Measurements from ENCODE around the gene EFL1.

Gene EFL1

DNA sequence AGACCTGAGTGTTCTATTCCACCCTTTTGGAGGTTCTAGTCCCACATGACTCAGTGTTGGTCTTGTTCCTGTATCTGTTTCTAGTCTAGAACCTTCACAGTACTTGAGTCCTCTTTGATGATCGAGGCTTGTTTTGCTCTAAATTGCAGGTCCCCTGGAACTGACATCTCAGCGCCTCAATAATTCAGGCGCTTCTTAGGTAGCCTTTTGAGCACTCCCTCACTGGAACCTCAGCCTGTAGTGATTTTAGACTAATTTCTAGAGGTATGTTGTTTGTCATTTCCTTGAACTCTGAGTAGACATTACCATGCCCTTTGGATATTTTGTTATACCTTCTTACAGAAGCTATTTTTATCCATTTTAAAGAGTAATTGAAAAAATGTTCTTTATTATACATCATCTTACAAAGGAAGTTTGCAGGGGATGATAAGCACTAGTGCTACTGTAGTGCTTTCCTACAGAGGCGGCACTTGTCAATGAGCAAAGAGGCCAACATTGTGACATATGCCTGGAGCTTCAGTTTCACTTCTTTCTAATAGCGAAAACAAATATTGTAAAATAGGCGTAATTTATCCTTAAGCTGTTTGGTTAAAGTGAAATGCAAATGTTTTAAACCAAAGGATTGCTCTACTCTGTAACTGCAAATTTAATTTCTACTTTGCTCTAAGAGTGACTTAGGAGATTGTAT lies 75.7 kb downstream of the EFL1 start:
- Histone ChIP-seq H3K27me3 (ENCODE audit: insufficient read depth, poor library complexity, severe bottlenecking) (no peaks in the 10 kb centered on the region), H3K36me3 (ENCODE audit: low read depth) (no peaks in the 10 kb centered on the region; the same call in 1 of the 2 replicates), H3K9me3 (ENCODE audit: severe bottlenecking) (no peaks in the 10 kb centered on the region), H3K4me3 (ENCODE audit: severe bottlenecking) (no peak overlapping the region), H3K27ac (ENCODE audit: poor library complexity, severe bottlenecking) (no peak overlapping the region), H3K4me1 (ENCODE audit: insufficient read depth, poor library complexity, severe bottlenecking) (no peaks in the 10 kb centered on the region)
- DNase-seq (ENCODE audit: low spot score), result no peak
- ATAC-seq (ENCODE audit: low read depth), result no peak
- no peak for TF ChIP-seq CTCF (IDR thresholded peaks at IDR 0.05; ENCODE audit: poor library complexity, severe bottlenecking)

GRCh38 chr15:82186161-82186560 lies 76.4 kb downstream of the EFL1 start:
- Histone ChIP-seq H3K4me3 (ENCODE audit: severe bottlenecking) (no peak overlapping the region), H3K36me3 (ENCODE audit: low read depth) (no peaks in the 10 kb centered on the region; the same call in 1 of the 2 replicates), H3K4me1 (ENCODE audit: insufficient read depth, poor library complexity, severe bottlenecking) (no peaks in the 10 kb centered on the region), H3K27me3 (ENCODE audit: insufficient read depth, poor library complexity, severe bottlenecking) (no peaks in the 10 kb centered on the region), H3K9me3 (ENCODE audit: severe bottlenecking) (no peaks in the 10 kb centered on the region), H3K27ac (ENCODE audit: poor library complexity, severe bottlenecking) (no peak overlapping the region)
- DNase-seq (ENCODE audit: low spot score) (no peak), ATAC-seq (ENCODE audit: low read depth) (no peak)
- TF ChIP-seq CTCF (IDR thresholded peaks at IDR 0.05; ENCODE audit: poor library complexity, severe bottlenecking), result no peak

DNA sequence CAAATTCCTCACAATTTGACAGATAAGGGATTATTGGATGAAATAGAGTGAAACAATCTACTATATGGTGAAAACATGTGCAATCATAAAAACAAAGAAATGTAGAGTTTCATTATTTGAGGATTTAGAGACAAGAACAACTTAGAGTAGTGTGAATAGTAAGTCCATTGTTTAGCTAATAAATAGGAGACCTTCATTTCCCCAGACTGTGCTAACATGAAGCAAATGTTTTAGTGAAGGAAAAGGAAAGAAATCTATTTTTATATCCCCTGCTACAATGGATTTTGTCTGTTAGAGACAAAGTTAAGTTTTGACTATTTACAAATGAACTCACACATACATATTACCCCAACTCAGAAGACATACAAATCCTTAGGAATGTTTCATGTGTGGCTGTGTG lies 77.8 kb downstream of the EFL1 start:
- Histone ChIP-seq H3K27ac (ENCODE audit: poor library complexity, severe bottlenecking) (no peak overlapping the region), H3K9me3 (ENCODE audit: severe bottlenecking) (no peaks in the 10 kb centered on the region), H3K4me3 (ENCODE audit: severe bottlenecking) (no peak overlapping the region), H3K27me3 (ENCODE audit: insufficient read depth, poor library complexity, severe bottlenecking) (no peaks in the 10 kb centered on the region), H3K36me3 (ENCODE audit: low read depth) (no peaks in the 10 kb centered on the region; the same call in 1 of the 2 replicates), H3K4me1 (ENCODE audit: insufficient read depth, poor library complexity, severe bottlenecking) (no peaks in the 10 kb centered on the region)
- ATAC-seq (ENCODE audit: low read depth), result no peak
- TF ChIP-seq CTCF (IDR thresholded peaks at IDR 0.05; ENCODE audit: poor library complexity, severe bottlenecking), result no peak
- no peak for DNase-seq (ENCODE audit: low spot score)

DNA sequence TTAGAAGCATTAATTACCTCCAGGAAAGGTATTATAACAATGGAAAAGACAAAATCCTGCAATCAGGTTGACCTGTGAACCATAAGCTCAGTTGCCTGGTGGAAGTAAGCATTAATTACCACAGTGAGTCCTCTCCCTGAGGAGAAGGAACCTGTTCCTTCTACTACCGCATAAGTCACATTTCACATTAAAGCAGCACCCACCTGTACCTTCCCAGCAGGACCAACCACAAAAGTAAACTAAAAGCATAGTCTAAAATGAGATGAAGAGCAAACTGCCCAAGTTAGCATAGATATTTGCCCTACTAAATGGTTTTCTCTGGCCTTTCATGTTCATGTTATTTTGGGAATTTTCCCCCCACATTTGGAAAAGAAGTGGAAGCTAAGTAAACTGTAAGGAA lies 78.2 kb downstream of the EFL1 start:
- ATAC-seq (ENCODE audit: low read depth) (no peak), DNase-seq (ENCODE audit: low spot score) (no peak)
- H3K9me3 ChIP-seq (ENCODE audit: severe bottlenecking), result no peaks in the 10 kb centered on the region
- no peaks in the 10 kb centered on the region; the same call in 1 of the 2 replicates for H3K36me3 ChIP-seq (ENCODE audit: low read depth)
- no peak overlapping the region for H3K27ac ChIP-seq (ENCODE audit: poor library complexity, severe bottlenecking)
- H3K4me1 ChIP-seq (ENCODE audit: insufficient read depth, poor library complexity, severe bottlenecking), result no peaks in the 10 kb centered on the region
- H3K4me3 ChIP-seq (ENCODE audit: severe bottlenecking), result no peak overlapping the region
- H3K27me3 ChIP-seq (ENCODE audit: insufficient read depth, poor library complexity, severe bottlenecking), result no peaks in the 10 kb centered on the region
- TF ChIP-seq CTCF (IDR thresholded peaks at IDR 0.05; ENCODE audit: poor library complexity, severe bottlenecking), result no peak
